Astrocyte (in vitro differentiated cells and primary cell): ENCODE measurements around the gene TMEM14B. TPM values are rescaled to one million over a fixed set of nuclear protein-coding genes. Genes with fewer than 3 reads are reported as not detected.

Experiments used
- DNase-seq: peaks from one replicate; pipeline ENCODE4 v3.0.0-alpha.2; 2010; ENCODE audit warnings: low read depth
- FAIRE-seq: peaks from 2 replicates; lab custom pipeline; 2011; peaks lifted over from hg19 to GRCh38; lab: Jason Lieb, UNC
- H2AFZ ChIP-seq: 2 replicates; pipeline ENCODE4 v1.6.0; 2012; ENCODE audit warnings: low read depth, low read length, inconsistent platforms
- H3K27ac ChIP-seq: 2 replicates; pipeline ENCODE4 v1.5.1; 2011; ENCODE audit warnings: low read depth, low read length, inconsistent platforms
- H3K27me3 ChIP-seq: 2 replicates; pipeline ENCODE4 v1.6.0; 2011; ENCODE audit warnings: low read length, inconsistent platforms; ENCODE audit not compliant: insufficient read depth
- H3K36me3 ChIP-seq: 2 replicates; pipeline ENCODE4 v1.5.1; 2011; ENCODE audit warnings: low read length, inconsistent platforms; ENCODE audit not compliant: insufficient read depth
- H3K4me1 ChIP-seq: 2 replicates; pipeline ENCODE4 v1.5.1; 2011; ENCODE audit warnings: low read length, inconsistent platforms; ENCODE audit not compliant: insufficient read depth
- H3K4me2 ChIP-seq: 2 replicates; pipeline ENCODE4 v1.6.0; 2012; ENCODE audit warnings: low read length, inconsistent platforms
- H3K4me3 ChIP-seq: 2 replicates; pipeline ENCODE4 v1.5.1; 2011; ENCODE audit warnings: low read depth, mild to moderate bottlenecking, low read length, inconsistent platforms; ENCODE audit not compliant: insufficient read depth
- H3K79me2 ChIP-seq: 2 replicates; pipeline ENCODE4 v1.6.0; 2012; ENCODE audit warnings: mild to moderate bottlenecking, low read length, inconsistent platforms; ENCODE audit not compliant: insufficient read depth
- H3K9ac ChIP-seq: 2 replicates; pipeline ENCODE4 v1.6.0; 2012; ENCODE audit warnings: mild to moderate bottlenecking, low read length, inconsistent platforms
- H3K9me3 ChIP-seq: 2 replicates; pipeline ENCODE4 v1.5.1; 2012; ENCODE audit warnings: low read depth, mild to moderate bottlenecking, low read length, inconsistent platforms; ENCODE audit not compliant: insufficient read depth
- H4K20me1 ChIP-seq: 2 replicates; pipeline ENCODE4 v1.6.0; 2012; ENCODE audit warnings: low read length, inconsistent platforms; ENCODE audit not compliant: insufficient read depth
- H3K27ac Mint-ChIP-seq: one replicate; pipeline ENCODE4 v1.8.0; 2021; ENCODE audit warnings: mild to moderate bottlenecking, mixed read lengths; ENCODE audit not compliant: unreplicated experiment
- H3K27me3 Mint-ChIP-seq: one replicate; pipeline ENCODE4 v1.8.0; 2021; ENCODE audit warnings: low read depth, mixed read lengths; ENCODE audit not compliant: unreplicated experiment
- H3K36me3 Mint-ChIP-seq: one replicate; pipeline ENCODE4 v1.8.0; 2021; ENCODE audit warnings: low read depth, mixed read lengths; ENCODE audit not compliant: unreplicated experiment
- H3K4me1 Mint-ChIP-seq: one replicate; pipeline ENCODE4 v1.8.0; 2021; ENCODE audit warnings: low read depth, mixed read lengths; ENCODE audit not compliant: unreplicated experiment
- H3K4me3 Mint-ChIP-seq: one replicate; pipeline ENCODE4 v1.8.0; 2021; ENCODE audit warnings: mild to moderate bottlenecking, moderate library complexity, mixed read lengths; ENCODE audit not compliant: unreplicated experiment
- H3K9me3 Mint-ChIP-seq: one replicate; pipeline ENCODE4 v1.8.0; 2021; ENCODE audit warnings: mild to moderate bottlenecking, mixed read lengths; ENCODE audit not compliant: unreplicated experiment
- CTCF ChIP-seq: IDR thresholded peaks from 2 replicates; pipeline ENCODE4 v1.5.1; 2011; ENCODE audit warnings: low read depth, mild to moderate bottlenecking, inconsistent platforms, low read length, moderate library complexity; ENCODE audit not compliant: insufficient read depth
- EZH2 ChIP-seq: IDR thresholded peaks from 2 replicates; pipeline ENCODE4 v1.6.1; 2012; ENCODE audit warnings: mild to moderate bottlenecking, low read length, inconsistent platforms; ENCODE audit not compliant: insufficient read depth
- total RNA-seq: library from RNA; stranded (reverse); gene quantifications from 2 replicates; pipeline ENCODE4 v1.2.1, GENCODE V29; 2021

TMEM14B gene
- total RNA-seq, 1 donor from 2014 or later, result 52.8 TPM

- TF ChIP-seq CTCF, result no peak
- no peak for TF ChIP-seq EZH2
Measured at GRCh38 chr6:10778230-10778629, 30.6 kb downstream of the TMEM14B start.

GRCh38 chr6:10779076-10779475, 31.5 kb downstream of the TMEM14B start:
- Histone ChIP-seq H3K27me3 (no peaks in the 10 kb centered on the region), H3K9ac (no peak overlapping the region), H3K4me1 (no peaks in the 10 kb centered on the region), H4K20me1 (no peaks in the 10 kb centered on the region), H3K79me2 (no peaks in the 10 kb centered on the region), H3K4me3 (no peak overlapping the region), H3K27ac (no peak overlapping the region), H2AFZ (no peak overlapping the region), H3K4me2 (no peak overlapping the region), H3K9me3 (no peaks in the 10 kb centered on the region), H3K36me3 (no peaks in the 10 kb centered on the region)
- TF ChIP-seq CTCF (no peak), EZH2 (no peak)
- Mint-ChIP-seq H3K36me3 (peaks cover 4% of the 10 kb centered on the region), H3K4me3 (no peak overlapping the region), H3K4me1 (no peaks in the 10 kb centered on the region), H3K27ac (no peak overlapping the region), H3K27me3 (no peaks in the 10 kb centered on the region), H3K9me3 (no peaks in the 10 kb centered on the region)
- FAIRE-seq (no peak), DNase-seq (no peak)

More at GRCh38 chr6:10778230-10778629, 30.6 kb downstream of the TMEM14B start:
- H3K79me2 ChIP-seq, result no peaks in the 10 kb centered on the region
- no peaks in the 10 kb centered on the region for H3K4me1 Mint-ChIP-seq
- peaks cover 3% of the 10 kb centered on the region for H3K36me3 Mint-ChIP-seq
- no peak overlapping the region for H3K27ac Mint-ChIP-seq
- H3K9me3 Mint-ChIP-seq, result no peaks in the 10 kb centered on the region
- no peak overlapping the region for H3K4me3 Mint-ChIP-seq
- H3K4me1 ChIP-seq, result no peaks in the 10 kb centered on the region
- no peak overlapping the region for H3K9ac ChIP-seq
- H3K4me2 ChIP-seq, result no peak overlapping the region
- H2AFZ ChIP-seq, result no peak overlapping the region
- H3K36me3 ChIP-seq, result no peaks in the 10 kb centered on the region
- no peaks in the 10 kb centered on the region for H3K9me3 ChIP-seq
- no peaks in the 10 kb centered on the region for H3K27me3 Mint-ChIP-seq
- no peak overlapping the region for H3K27ac ChIP-seq
- FAIRE-seq (no peak), DNase-seq (no peak)
- H3K27me3 ChIP-seq, result no peaks in the 10 kb centered on the region
- H3K4me3 ChIP-seq, result no peak overlapping the region
- H4K20me1 ChIP-seq, result no peaks in the 10 kb centered on the region

GRCh38 chr6:10791673-10792072, 44.1 kb downstream of the TMEM14B start:
- Histone ChIP-seq H2AFZ (no peak overlapping the region), H3K79me2 (no peaks in the 10 kb centered on the region), H3K4me1 (no peaks in the 10 kb centered on the region), H3K27ac (no peak overlapping the region), H4K20me1 (no peaks in the 10 kb centered on the region), H3K27me3 (no peaks in the 10 kb centered on the region), H3K36me3 (no peaks in the 10 kb centered on the region), H3K4me2 (no peak overlapping the region), H3K9me3 (no peaks in the 10 kb centered on the region), H3K4me3 (no peak overlapping the region), H3K9ac (no peak overlapping the region)
- H3K4me1 Mint-ChIP-seq, result no peaks in the 10 kb centered on the region
- TF ChIP-seq EZH2 (no peak), CTCF (no peak)
- no peak overlapping the region for H3K27ac Mint-ChIP-seq
- DNase-seq (peak; percentile 8), FAIRE-seq (no peak)
- no peak overlapping the region for H3K4me3 Mint-ChIP-seq
- no peaks in the 10 kb centered on the region for H3K9me3 Mint-ChIP-seq
- peaks cover 4% of the 10 kb centered on the region for H3K36me3 Mint-ChIP-seq
- H3K27me3 Mint-ChIP-seq, result no peaks in the 10 kb centered on the region
